Calu3 (cell line): ENCODE measurements around the gene KDM8. TPM values are rescaled to one million over a fixed set of nuclear protein-coding genes. Genes with fewer than 3 reads are reported as not detected.
A peak's percentile ranks its signal among the peaks of the same experiment; 100 is the strongest.

ENCODE experiments used
- BruUV-seq: library from RNA; stranded (reverse); fragments of 400-500 nt; replicated peaks from 2 replicates; lab custom pipeline; 2021; lab: Mats Ljungman, UMichigan
- CTCF ChIA-PET: fragments of 300-600 bp; sonication (Branson Sonifier 250); formaldehyde crosslinking; loops from one replicate; lab custom pipeline; 2022; ENCODE audit warnings: antibody characterized with exemption; lab: Charles Lee
- DNase-seq: peaks from one replicate; pipeline ENCODE4 v3.0.0; 2022
- H3K27ac Mint-ChIP-seq: one replicate; pipeline ENCODE4 v1.8.0; 2022; ENCODE audit warnings: mixed read lengths; ENCODE audit not compliant: unreplicated experiment
- H3K27me3 Mint-ChIP-seq: one replicate; pipeline ENCODE4 v1.8.0; 2022; ENCODE audit warnings: mixed read lengths; ENCODE audit not compliant: unreplicated experiment
- H3K36me3 Mint-ChIP-seq: one replicate; pipeline ENCODE4 v1.8.0; 2022; ENCODE audit warnings: mild to moderate bottlenecking, moderate library complexity, mixed read lengths; ENCODE audit not compliant: insufficient read depth, unreplicated experiment
- H3K4me1 Mint-ChIP-seq: one replicate; pipeline ENCODE4 v1.8.0; 2022; ENCODE audit warnings: mild to moderate bottlenecking, low read depth, mixed read lengths; ENCODE audit not compliant: unreplicated experiment
- H3K4me3 Mint-ChIP-seq: one replicate; pipeline ENCODE4 v1.8.0; 2022; ENCODE audit warnings: mild to moderate bottlenecking, low read depth, moderate library complexity, mixed read lengths; ENCODE audit not compliant: unreplicated experiment
- H3K9me3 Mint-ChIP-seq: one replicate; pipeline ENCODE4 v1.8.0; 2022; ENCODE audit warnings: low read depth, mixed read lengths; ENCODE audit not compliant: unreplicated experiment
- intact Hi-C: fragments of 100-400 bp; cut with micrococcal nuclease; formaldehyde crosslinking; loops from one replicate; pipeline ENCODE4 v1.10.0; 2022; ENCODE audit not compliant: unreplicated experiment
- total RNA-seq: library from RNA; stranded (reverse); gene quantifications from 2 replicates; pipeline ENCODE4 v1.2.3, GENCODE V29; 2022
- TF ChIP-seq, protein P1 (sequence below): fragments of 200-600 bp; IDR thresholded peaks from one replicate; pipeline ENCODE4 v1.8.0; 2022; ENCODE audit warnings: antibody characterized with exemption; ENCODE audit not compliant: unreplicated experiment

The KDM8 gene
- total RNA-seq, 1 experiment from 2014 or later, result 8.4 TPM

DNA sequence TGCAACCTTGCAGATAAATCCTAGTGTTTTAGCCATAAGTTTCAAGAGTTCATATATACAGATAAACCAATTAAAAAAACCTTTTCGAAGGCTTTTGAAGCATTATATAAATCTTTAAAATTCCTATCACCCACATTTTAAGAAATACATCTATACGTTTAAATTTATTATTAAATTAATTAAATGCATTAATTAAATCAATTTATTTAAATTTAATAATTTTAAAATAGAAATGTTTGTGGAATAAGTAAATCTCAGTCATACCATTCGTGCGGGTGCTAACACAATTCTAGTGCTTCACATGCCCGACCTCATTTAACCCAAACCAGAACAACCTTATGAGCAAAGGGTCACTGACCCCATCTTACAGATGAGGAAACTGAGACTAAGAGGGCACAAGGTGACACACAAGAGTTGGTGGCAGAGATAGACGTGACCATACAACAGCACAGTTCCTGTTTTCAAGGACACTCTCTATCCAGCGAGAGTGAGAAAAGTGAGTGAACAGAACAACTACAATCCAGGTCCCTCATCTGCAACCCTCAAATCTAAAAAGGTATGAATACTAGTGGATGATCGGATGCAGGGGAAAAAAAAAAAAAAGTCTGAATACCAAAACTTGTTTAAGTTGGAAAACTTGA lies 63.8 kb downstream of the KDM8 start:
- Mint-ChIP-seq H3K27ac (no peak overlapping the region), H3K4me1 (peaks cover 60% of the 10 kb centered on the region), H3K36me3 (peaks cover 34% of the 10 kb centered on the region), H3K4me3 (peak overlapping the region; percentile 91), H3K27me3 (no peaks in the 10 kb centered on the region), H3K9me3 (peaks cover 1% of the 10 kb centered on the region)
- CTCF ChIA-PET, result interaction anchor here (0.7 to 1.2 kb wide), 2 partner anchors 29 to 60 kb away, joined by 3 read pairs; no protein-coding TSS in a partner anchor
- TF ChIP-seq, protein P1, sequence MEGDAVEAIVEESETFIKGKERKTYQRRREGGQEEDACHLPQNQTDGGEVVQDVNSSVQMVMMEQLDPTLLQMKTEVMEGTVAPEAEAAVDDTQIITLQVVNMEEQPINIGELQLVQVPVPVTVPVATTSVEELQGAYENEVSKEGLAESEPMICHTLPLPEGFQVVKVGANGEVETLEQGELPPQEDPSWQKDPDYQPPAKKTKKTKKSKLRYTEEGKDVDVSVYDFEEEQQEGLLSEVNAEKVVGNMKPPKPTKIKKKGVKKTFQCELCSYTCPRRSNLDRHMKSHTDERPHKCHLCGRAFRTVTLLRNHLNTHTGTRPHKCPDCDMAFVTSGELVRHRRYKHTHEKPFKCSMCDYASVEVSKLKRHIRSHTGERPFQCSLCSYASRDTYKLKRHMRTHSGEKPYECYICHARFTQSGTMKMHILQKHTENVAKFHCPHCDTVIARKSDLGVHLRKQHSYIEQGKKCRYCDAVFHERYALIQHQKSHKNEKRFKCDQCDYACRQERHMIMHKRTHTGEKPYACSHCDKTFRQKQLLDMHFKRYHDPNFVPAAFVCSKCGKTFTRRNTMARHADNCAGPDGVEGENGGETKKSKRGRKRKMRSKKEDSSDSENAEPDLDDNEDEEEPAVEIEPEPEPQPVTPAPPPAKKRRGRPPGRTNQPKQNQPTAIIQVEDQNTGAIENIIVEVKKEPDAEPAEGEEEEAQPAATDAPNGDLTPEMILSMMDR, result no peak
- intact Hi-C loops, result no loop called here
- no TSS peak for BruUV-seq
- no peak for DNase-seq

DNA sequence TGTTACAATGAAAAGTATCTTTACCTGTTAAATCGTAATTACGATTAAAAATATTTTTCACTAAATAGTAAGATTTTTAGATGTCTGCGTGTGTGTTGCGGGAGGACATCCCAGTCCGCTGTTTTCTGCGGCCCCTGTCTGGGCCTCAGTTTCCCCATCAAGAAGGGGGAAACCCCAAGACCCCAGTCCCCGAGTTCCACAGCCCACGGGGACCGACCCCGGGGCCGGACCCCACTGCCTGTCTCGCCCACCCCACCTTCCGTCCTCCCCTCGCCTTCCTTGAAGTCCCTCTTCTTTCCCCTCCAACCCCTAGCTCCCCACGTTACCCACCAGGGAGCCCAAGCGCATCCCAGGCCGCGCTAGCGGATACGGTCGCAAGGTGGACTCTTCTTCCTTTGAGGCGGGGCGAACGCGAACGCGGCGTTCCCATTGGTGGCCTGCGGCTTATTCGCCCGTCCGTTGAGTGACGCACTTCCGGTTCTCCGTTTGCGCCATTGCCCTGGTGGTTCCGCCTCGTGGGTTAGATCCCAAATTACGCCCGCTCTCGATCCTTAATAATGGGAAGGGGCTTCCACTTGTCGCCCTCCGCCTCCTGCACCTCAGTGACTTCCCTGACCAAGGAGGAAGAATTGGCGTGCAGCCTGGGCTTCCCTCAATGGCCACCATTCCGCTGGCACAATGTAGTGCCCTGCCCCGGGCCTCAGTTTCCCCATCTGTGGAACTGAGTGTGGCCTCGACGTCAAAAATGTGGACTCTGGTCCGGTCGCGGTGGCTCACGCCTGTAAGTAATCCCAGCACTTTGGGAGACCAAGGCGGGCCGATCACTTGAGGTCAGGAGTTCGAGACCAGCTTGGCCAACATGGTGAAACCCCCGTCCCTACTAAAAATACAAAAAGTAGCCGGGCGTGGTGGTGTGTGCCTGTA lies 65.3 kb downstream of the KDM8 start, which contains the start of gene NSMCE1:
Gene NSMCE1, minus strand, starts transcription at position 397 of the 924 bp plus-strand sequence. CDS start 11,202 bp downstream, outside the sequence.
- TSS peak; percentile 91 for BruUV-seq
- Mint-ChIP-seq H3K9me3 (peaks cover 2% of the 10 kb centered on the region), H3K27ac (peak within 1 kb of the TSS; percentile 97), H3K4me3 (peak within 1 kb of the TSS; percentile 91), H3K4me1 (peaks cover 57% of the 10 kb centered on the region), H3K36me3 (peaks cover 32% of the 10 kb centered on the region), H3K27me3 (no peaks in the 10 kb centered on the region)
- DNase-seq, result peak; percentile 98
- intact Hi-C loops, result loop anchor here (2.0 kb wide), 1 partner anchor 96 kb away; no protein-coding TSS in a partner anchor
- CTCF ChIA-PET, result interaction anchor here (0.6 to 1.2 kb wide), 3 partner anchors 10 to 61 kb away, joined by 3 read pairs; no protein-coding TSS in a partner anchor
- TF ChIP-seq, protein P1, result peak; percentile 32

DNA sequence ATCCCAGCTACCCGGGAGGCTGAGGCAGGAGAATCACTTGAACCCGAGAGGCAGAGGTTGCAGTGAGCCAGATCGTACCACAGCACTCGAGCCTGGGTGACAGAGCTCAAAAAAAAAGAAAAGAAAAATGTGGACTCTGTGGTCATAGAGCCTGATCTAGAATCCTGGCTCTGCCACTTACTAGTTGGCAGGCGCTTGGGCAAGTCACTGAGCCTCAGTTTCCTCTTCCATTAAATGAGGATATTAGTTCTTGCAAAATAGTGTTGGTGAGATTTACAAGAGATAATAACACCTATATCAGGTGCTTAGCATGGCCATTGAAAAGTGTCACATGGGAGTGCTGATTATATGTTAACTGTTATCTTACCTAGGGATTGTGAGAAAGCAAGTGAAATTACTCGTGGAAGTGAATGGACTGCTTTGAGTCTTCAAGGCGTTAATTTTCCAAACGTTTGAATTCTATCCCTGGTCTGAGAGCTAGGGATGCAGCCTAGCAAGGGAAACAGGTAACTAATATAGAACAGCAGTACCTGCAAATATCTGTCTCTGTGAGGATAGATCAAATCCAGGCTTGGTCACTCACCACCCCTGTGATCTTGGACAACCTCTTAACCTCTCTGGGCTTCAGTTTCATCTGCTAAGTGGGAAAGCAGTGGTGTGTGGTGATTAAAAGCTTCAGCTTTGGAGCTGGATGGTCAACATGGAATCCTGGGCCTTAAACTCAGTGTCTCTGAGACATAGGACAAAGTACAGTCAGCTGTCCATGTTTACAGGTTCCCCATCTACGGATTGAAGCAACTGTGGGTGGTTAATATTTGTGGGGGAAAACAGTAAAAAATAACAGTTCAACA lies 66.2 kb downstream of the KDM8 start:
- no TSS peak for BruUV-seq
- H3K4me3 Mint-ChIP-seq, result peak overlapping the region; percentile 91
- H3K27ac Mint-ChIP-seq, result peak overlapping the region; percentile 97
- CTCF ChIA-PET, result no interaction called here
- intact Hi-C loops, result loop anchor here (2.0 kb wide), 1 partner anchor 95 kb away; no protein-coding TSS in a partner anchor
- peaks cover 2% of the 10 kb centered on the region for H3K9me3 Mint-ChIP-seq
- TF ChIP-seq, protein P1, result no peak
- H3K27me3 Mint-ChIP-seq, result no peaks in the 10 kb centered on the region
- H3K36me3 Mint-ChIP-seq, result peaks cover 28% of the 10 kb centered on the region
- no peak for DNase-seq
- peaks cover 57% of the 10 kb centered on the region for H3K4me1 Mint-ChIP-seq
